MM.1S (cell line): ENCODE measurements around the gene ALLC.

Experiments
- EZH2 ChIP-seq: fragments of 300-600 bp; sonication (generic); optimal IDR thresholded peaks from 2 replicates; pipeline ENCODE3; 2017; ENCODE audit warnings: low read depth, mild to moderate bottlenecking, antibody characterized with exemption, low read length, mixed read lengths
- TF ChIP-seq, protein P1 (sequence below): fragments of 300-600 bp; sonication (generic); IDR thresholded peaks from 2 replicates; pipeline ENCODE4 v1.5.1; 2016; ENCODE audit warnings: antibody characterized with exemption, low read length, mixed read lengths

DNA sequence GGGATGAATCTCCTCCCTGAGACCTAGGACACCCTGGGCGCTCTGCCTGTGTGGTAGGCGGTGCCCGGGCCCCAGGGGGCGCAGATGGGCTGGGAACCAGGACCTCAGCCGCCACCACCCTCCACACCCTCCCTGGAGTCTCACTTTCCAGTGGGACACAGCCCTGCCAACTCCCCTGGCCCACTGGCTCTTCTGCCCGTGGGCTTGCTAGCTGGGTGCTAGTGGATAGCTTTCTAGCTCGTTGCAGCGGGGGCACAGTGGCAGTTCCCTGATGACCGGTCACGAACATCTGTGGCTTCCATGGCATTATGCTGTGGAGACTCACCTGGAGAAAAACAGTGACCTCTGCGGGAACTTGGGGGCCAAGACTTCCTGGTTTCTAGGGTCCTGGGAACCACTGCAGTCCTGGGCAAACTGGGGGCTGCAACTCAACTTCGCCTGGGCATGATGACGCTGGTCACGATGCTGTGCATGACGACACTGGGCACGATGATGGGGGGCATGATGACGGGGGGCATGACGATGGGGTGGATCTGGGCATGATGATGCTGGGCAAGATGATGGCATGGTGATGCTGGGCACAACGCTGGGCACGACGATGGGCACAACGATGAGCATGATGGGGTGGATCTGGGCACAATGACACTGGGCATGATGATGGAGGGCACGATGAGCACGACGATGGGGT lies 31.0 kb upstream of the ALLC start:
- TF ChIP-seq, protein P1, sequence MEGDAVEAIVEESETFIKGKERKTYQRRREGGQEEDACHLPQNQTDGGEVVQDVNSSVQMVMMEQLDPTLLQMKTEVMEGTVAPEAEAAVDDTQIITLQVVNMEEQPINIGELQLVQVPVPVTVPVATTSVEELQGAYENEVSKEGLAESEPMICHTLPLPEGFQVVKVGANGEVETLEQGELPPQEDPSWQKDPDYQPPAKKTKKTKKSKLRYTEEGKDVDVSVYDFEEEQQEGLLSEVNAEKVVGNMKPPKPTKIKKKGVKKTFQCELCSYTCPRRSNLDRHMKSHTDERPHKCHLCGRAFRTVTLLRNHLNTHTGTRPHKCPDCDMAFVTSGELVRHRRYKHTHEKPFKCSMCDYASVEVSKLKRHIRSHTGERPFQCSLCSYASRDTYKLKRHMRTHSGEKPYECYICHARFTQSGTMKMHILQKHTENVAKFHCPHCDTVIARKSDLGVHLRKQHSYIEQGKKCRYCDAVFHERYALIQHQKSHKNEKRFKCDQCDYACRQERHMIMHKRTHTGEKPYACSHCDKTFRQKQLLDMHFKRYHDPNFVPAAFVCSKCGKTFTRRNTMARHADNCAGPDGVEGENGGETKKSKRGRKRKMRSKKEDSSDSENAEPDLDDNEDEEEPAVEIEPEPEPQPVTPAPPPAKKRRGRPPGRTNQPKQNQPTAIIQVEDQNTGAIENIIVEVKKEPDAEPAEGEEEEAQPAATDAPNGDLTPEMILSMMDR: no peak
- TF ChIP-seq EZH2: no peak
